ENCODE results near the gene CENPH.

CENPH gene

DNA sequence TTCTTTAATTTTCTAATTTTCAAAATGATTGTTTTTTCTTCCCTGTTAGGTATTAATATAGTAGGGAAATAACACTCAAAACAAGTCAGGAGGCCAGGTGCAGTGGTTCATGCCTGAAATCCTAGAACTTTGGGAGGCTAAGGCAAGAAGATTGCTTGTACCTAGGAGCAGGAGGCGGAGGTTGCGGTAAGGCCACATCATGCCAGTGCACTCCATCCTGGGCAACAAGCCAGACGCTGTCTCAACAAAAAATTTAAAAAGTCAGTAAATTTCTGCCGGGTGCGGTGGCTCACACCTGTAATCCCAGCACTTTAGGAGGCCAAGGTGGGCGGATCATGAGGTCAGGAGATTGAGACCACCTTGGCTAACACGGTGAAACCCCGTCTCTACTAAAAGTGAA is 35.1 kb downstream of the CENPH start:
- TF ChIP-seq TAF1 (IDR thresholded peaks at IDR 0.05; ENCODE audit: low read depth): no peak
- no peak for TF ChIP-seq CEBPB (IDR thresholded peaks at IDR 0.05)
- TF ChIP-seq RAD21 (IDR thresholded peaks at IDR 0.05; ENCODE audit: low read depth): no peak
- no peak for TF ChIP-seq EP300 (IDR thresholded peaks at IDR 0.05; ENCODE audit: borderline replicate concordance)
- no peak for TF ChIP-seq YY1 (IDR thresholded peaks at IDR 0.05; ENCODE audit: low read depth)
- no peak for TF ChIP-seq EGR1 (IDR thresholded peaks at IDR 0.05)
- TF ChIP-seq, protein P1, sequence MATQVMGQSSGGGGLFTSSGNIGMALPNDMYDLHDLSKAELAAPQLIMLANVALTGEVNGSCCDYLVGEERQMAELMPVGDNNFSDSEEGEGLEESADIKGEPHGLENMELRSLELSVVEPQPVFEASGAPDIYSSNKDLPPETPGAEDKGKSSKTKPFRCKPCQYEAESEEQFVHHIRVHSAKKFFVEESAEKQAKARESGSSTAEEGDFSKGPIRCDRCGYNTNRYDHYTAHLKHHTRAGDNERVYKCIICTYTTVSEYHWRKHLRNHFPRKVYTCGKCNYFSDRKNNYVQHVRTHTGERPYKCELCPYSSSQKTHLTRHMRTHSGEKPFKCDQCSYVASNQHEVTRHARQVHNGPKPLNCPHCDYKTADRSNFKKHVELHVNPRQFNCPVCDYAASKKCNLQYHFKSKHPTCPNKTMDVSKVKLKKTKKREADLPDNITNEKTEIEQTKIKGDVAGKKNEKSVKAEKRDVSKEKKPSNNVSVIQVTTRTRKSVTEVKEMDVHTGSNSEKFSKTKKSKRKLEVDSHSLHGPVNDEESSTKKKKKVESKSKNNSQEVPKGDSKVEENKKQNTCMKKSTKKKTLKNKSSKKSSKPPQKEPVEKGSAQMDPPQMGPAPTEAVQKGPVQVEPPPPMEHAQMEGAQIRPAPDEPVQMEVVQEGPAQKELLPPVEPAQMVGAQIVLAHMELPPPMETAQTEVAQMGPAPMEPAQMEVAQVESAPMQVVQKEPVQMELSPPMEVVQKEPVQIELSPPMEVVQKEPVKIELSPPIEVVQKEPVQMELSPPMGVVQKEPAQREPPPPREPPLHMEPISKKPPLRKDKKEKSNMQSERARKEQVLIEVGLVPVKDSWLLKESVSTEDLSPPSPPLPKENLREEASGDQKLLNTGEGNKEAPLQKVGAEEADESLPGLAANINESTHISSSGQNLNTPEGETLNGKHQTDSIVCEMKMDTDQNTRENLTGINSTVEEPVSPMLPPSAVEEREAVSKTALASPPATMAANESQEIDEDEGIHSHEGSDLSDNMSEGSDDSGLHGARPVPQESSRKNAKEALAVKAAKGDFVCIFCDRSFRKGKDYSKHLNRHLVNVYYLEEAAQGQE (IDR thresholded peaks at IDR 0.05; ENCODE audit: low read depth): no peak
- TF ChIP-seq CREB1 (IDR thresholded peaks at IDR 0.05; ENCODE audit: low read depth): no peak
- no peak for TF ChIP-seq FOXM1 (IDR thresholded peaks at IDR 0.05; ENCODE audit: borderline replicate concordance, low read depth)
- TF ChIP-seq USF1 (IDR thresholded peaks at IDR 0.05): no peak
- TF ChIP-seq TCF12 (IDR thresholded peaks at IDR 0.05; ENCODE audit: low read depth): no peak
- TF ChIP-seq ZBTB7A (IDR thresholded peaks at IDR 0.05; ENCODE audit: low read depth): no peak
- no peak for TF ChIP-seq TEAD4 (IDR thresholded peaks at IDR 0.05)
- no peak for TF ChIP-seq NFIC (IDR thresholded peaks at IDR 0.05)
- TF ChIP-seq, protein P2, sequence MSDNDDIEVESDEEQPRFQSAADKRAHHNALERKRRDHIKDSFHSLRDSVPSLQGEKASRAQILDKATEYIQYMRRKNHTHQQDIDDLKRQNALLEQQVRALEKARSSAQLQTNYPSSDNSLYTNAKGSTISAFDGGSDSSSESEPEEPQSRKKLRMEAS (IDR thresholded peaks at IDR 0.05): no peak

DNA sequence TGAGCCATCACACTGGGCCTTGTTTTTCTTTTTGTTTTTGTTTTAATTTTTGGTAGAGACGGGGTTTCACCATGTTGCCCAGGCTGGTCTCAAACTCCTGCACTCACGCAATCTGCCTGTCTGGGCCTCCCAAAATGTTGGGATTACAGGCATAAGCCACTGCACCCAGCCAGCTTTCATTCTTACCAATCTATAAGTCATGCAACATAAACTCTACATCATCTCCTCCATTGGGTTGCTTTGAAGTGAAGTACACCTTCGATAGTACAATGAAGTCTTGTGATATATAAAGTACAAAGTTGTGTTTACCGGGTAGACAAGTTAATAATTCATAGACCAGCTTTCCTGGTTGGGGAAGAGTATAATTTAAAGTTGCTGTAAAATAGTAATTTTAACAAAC is 36.5 kb downstream of the CENPH start:
- no peak for TF ChIP-seq CREB1 (IDR thresholded peaks at IDR 0.05; ENCODE audit: low read depth)
- no peak for TF ChIP-seq EGR1 (IDR thresholded peaks at IDR 0.05)
- TF ChIP-seq, protein P1 (IDR thresholded peaks at IDR 0.05; ENCODE audit: low read depth): no peak
- TF ChIP-seq FOXM1 (IDR thresholded peaks at IDR 0.05; ENCODE audit: borderline replicate concordance, low read depth): no peak
- TF ChIP-seq, protein P2 (IDR thresholded peaks at IDR 0.05): no peak
- TF ChIP-seq ZBTB7A (IDR thresholded peaks at IDR 0.05; ENCODE audit: low read depth): no peak
- TF ChIP-seq USF1 (IDR thresholded peaks at IDR 0.05): no peak
- TF ChIP-seq TAF1 (IDR thresholded peaks at IDR 0.05; ENCODE audit: low read depth): no peak
- no peak for TF ChIP-seq EP300 (IDR thresholded peaks at IDR 0.05; ENCODE audit: borderline replicate concordance)
- TF ChIP-seq TCF12 (IDR thresholded peaks at IDR 0.05; ENCODE audit: low read depth): no peak
- TF ChIP-seq TEAD4 (IDR thresholded peaks at IDR 0.05): no peak
- TF ChIP-seq CEBPB (IDR thresholded peaks at IDR 0.05): no peak
- TF ChIP-seq YY1 (IDR thresholded peaks at IDR 0.05; ENCODE audit: low read depth): no peak
- TF ChIP-seq NFIC (IDR thresholded peaks at IDR 0.05): no peak
- TF ChIP-seq RAD21 (IDR thresholded peaks at IDR 0.05; ENCODE audit: low read depth): no peak

GRCh38 chr5:69230181-69230580 is 40.8 kb downstream of the CENPH start:
- TF ChIP-seq YY1 (IDR thresholded peaks at IDR 0.05; ENCODE audit: low read depth): no peak
- TF ChIP-seq, protein P2 (IDR thresholded peaks at IDR 0.05): no peak
- no peak for TF ChIP-seq EP300 (IDR thresholded peaks at IDR 0.05; ENCODE audit: borderline replicate concordance)
- no peak for TF ChIP-seq CREB1 (IDR thresholded peaks at IDR 0.05; ENCODE audit: low read depth)
- TF ChIP-seq TCF12 (IDR thresholded peaks at IDR 0.05; ENCODE audit: low read depth): no peak
- TF ChIP-seq TEAD4 (IDR thresholded peaks at IDR 0.05): no peak
- TF ChIP-seq EGR1 (IDR thresholded peaks at IDR 0.05): no peak
- TF ChIP-seq FOXM1 (IDR thresholded peaks at IDR 0.05; ENCODE audit: borderline replicate concordance, low read depth): no peak
- TF ChIP-seq USF1 (IDR thresholded peaks at IDR 0.05): no peak
- TF ChIP-seq, protein P1 (IDR thresholded peaks at IDR 0.05; ENCODE audit: low read depth): no peak
- no peak for TF ChIP-seq CEBPB (IDR thresholded peaks at IDR 0.05)
- TF ChIP-seq TAF1 (IDR thresholded peaks at IDR 0.05; ENCODE audit: low read depth): no peak
- no peak for TF ChIP-seq ZBTB7A (IDR thresholded peaks at IDR 0.05; ENCODE audit: low read depth)
- TF ChIP-seq RAD21 (IDR thresholded peaks at IDR 0.05; ENCODE audit: low read depth): no peak
